Measurements from ENCODE around the gene RORB.

DNA sequence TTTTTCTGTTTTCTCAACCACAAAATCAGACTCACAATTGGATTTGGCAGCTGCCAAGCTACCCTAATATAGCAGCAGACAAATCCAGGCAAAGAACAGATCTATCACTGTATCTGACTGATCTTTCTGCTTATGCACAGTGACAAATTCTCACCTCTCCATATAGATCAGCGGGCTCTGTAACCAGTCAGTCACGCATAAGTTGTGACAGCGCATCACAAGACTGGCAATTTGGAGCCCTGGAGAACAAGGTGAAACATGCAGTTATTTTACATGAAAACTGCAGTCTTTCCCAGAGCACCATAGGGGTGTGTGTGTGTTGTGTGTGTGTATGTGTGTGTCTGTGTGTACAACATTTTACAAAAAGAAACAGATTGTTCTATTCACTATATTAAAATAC, 37.7 kb downstream of the RORB start:
- TF ChIP-seq, protein P1, sequence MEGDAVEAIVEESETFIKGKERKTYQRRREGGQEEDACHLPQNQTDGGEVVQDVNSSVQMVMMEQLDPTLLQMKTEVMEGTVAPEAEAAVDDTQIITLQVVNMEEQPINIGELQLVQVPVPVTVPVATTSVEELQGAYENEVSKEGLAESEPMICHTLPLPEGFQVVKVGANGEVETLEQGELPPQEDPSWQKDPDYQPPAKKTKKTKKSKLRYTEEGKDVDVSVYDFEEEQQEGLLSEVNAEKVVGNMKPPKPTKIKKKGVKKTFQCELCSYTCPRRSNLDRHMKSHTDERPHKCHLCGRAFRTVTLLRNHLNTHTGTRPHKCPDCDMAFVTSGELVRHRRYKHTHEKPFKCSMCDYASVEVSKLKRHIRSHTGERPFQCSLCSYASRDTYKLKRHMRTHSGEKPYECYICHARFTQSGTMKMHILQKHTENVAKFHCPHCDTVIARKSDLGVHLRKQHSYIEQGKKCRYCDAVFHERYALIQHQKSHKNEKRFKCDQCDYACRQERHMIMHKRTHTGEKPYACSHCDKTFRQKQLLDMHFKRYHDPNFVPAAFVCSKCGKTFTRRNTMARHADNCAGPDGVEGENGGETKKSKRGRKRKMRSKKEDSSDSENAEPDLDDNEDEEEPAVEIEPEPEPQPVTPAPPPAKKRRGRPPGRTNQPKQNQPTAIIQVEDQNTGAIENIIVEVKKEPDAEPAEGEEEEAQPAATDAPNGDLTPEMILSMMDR (IDR thresholded peaks at IDR 0.05) = no peak
- TF ChIP-seq POLR2AphosphoS5 (IDR thresholded peaks at IDR 0.05; ENCODE audit: insufficient read depth in 1 of 2, low read depth in 1 of 2) = no peak

All from vagina (tissue), 2 donors.